HepG2 (cell line): ENCODE data around the gene WDR37. TPM values are rescaled to one million over a fixed set of nuclear protein-coding genes. Genes with fewer than 3 reads are reported as not detected.

Source experiments
- ARNTL ChIP-seq: sonication (generic); formaldehyde crosslinking; IDR thresholded peaks from 2 replicates; pipeline ENCODE4 v1.4.0; 2020; ENCODE audit warnings: mild to moderate bottlenecking, missing genetic modification reagents
- HHEX ChIP-seq: IDR thresholded peaks from 2 replicates; pipeline ENCODE4 v1.6.1; 2016; ENCODE audit warnings: control low read depth
- HOXD1 ChIP-seq: sonication (generic); formaldehyde crosslinking; IDR thresholded peaks from 2 replicates; pipeline ENCODE4 v1.5.0; 2020; ENCODE audit warnings: missing genetic modification reagents
- MAF1 ChIP-seq: sonication (generic); formaldehyde crosslinking; IDR thresholded peaks from 2 replicates; pipeline ENCODE4 v1.5.0; 2020; ENCODE audit warnings: missing genetic modification reagents, borderline replicate concordance
- MIXL1 ChIP-seq: IDR thresholded peaks from 2 replicates; pipeline ENCODE4 v1.6.1; 2016
- POGZ ChIP-seq: sonication (generic); formaldehyde crosslinking; IDR thresholded peaks from 2 replicates; pipeline ENCODE4 v1.4.0; 2020; ENCODE audit warnings: mild to moderate bottlenecking, missing genetic modification reagents
- SAP130 ChIP-seq: IDR thresholded peaks from 2 replicates; pipeline ENCODE4 v1.6.1; 2016; ENCODE audit warnings: low read depth
- SIN3B ChIP-seq: fragments of 150-350 bp; IDR thresholded peaks from 2 replicates; pipeline ENCODE4 v1.6.1; 2014; ENCODE audit warnings: low read length
- SMYD3 ChIP-seq: sonication (generic); formaldehyde crosslinking; IDR thresholded peaks from 2 replicates; pipeline ENCODE4 v1.8.1; 2023; ENCODE audit warnings: mild to moderate bottlenecking, missing genetic modification reagents
- SRF ChIP-seq: IDR thresholded peaks from 2 replicates; pipeline ENCODE4 v1.6.1; 2011; ENCODE audit warnings: mild to moderate bottlenecking, low read depth, low read length, moderate library complexity
- STAG1 ChIP-seq: sonication (generic); formaldehyde crosslinking; IDR thresholded peaks from 2 replicates; pipeline ENCODE4 v1.4.0; 2020; ENCODE audit warnings: missing genetic modification reagents
- ZFP82 ChIP-seq: sonication (generic); formaldehyde crosslinking; IDR thresholded peaks from 2 replicates; pipeline ENCODE4 v1.5.1; 2020; ENCODE audit warnings: mild to moderate bottlenecking, missing genetic modification reagents, borderline replicate concordance
- ZMYM2 ChIP-seq: sonication (generic); formaldehyde crosslinking; IDR thresholded peaks from 2 replicates; pipeline ENCODE4 v1.8.0; 2022; ENCODE audit warnings: mild to moderate bottlenecking, missing genetic modification reagents
- ZNF33A ChIP-seq: sonication (generic); formaldehyde crosslinking; IDR thresholded peaks from 2 replicates; pipeline ENCODE4 v1.5.1; 2020; ENCODE audit warnings: missing genetic modification reagents, mild to moderate bottlenecking, moderate library complexity, borderline replicate concordance
- ZNF513 ChIP-seq: sonication (generic); formaldehyde crosslinking; conservative IDR thresholded peaks from 2 replicates; pipeline ENCODE4 v1.5.0; 2020; ENCODE audit warnings: missing genetic modification reagents
- ZNF704 ChIP-seq: sonication (generic); formaldehyde crosslinking; IDR thresholded peaks from 2 replicates; pipeline ENCODE4 v1.8.1; 2023; ENCODE audit warnings: mild to moderate bottlenecking, inconsistent platforms, moderate library complexity, missing genetic modification reagents, borderline replicate concordance
- ZNF776 ChIP-seq: sonication (generic); formaldehyde crosslinking; IDR thresholded peaks from 2 replicates; pipeline ENCODE4 v1.4.0; 2020; ENCODE audit warnings: mild to moderate bottlenecking, missing genetic modification reagents
- polyA plus RNA-seq, 8 experiments: library from polyadenylated mRNA; depleted of rRNA in 3 of 8; stranded (reverse) in 7 of 8; unstranded in 1 of 8; fragments of >200 nt; fragmentation: Illumina TruSeq in 4 of 8; extraction: Trizol in 4 of 8; gene quantifications; 2 replicates each; pipeline versions ENCODE4 v1.2.1 to v1.2.3, GENCODE V29; 2011 to 2016; ENCODE audit warnings: low read depth in 4 of 8, missing spikeins in 1 of 8, mixed read lengths in 1 of 8; ENCODE audit not compliant: insufficient read depth in 1 of 8
- total RNA-seq, 5 experiments: library from RNA; depleted of rRNA; stranded (reverse); fragments of >200 nt; fragmentation: Illumina TruSeq; extraction: Trizol; gene quantifications; 2 replicates each; pipeline ENCODE4 v1.2.3, GENCODE V29; 2016; ENCODE audit warnings: low read depth in 1 of 5
- TF ChIP-seq, protein P1 (sequence below): sonication (generic); formaldehyde crosslinking; IDR thresholded peaks from 2 replicates; pipeline ENCODE4 v1.8.1; 2023; ENCODE audit warnings: mild to moderate bottlenecking, missing genetic modification reagents, borderline replicate concordance
- TF ChIP-seq, protein P2 (sequence below): sonication (generic); formaldehyde crosslinking; IDR thresholded peaks from one replicate; pipeline ENCODE4 v1.5.1; 2020; ENCODE audit warnings: mild to moderate bottlenecking, missing genetic modification reagents; ENCODE audit errors: not compliant biosample characterization
- TF ChIP-seq, protein P3 (sequence below): IDR thresholded peaks from 2 replicates; pipeline ENCODE4 v1.6.1; 2012; ENCODE audit warnings: inconsistent platforms

The WDR37 gene
- total and polyA plus RNA-seq, 2 of the 13 experiments (the other 11 are each of a cell fraction or from before 2014, with no cell fraction given), result 5.9 to 7.5 TPM

- TF ChIP-seq ZNF704 (CRISPR knock-in tag) (no peak; the same call in 1 of the 2 replicates), ZNF33A (CRISPR knock-in tag) (0 out of 2 replicates have a peak, but pooled peaks have one; percentile 44), ZNF776 (peak; percentile 90), POGZ (CRISPR knock-in tag) (peak; percentile 98), HHEX (CRISPR knock-in tag) (no peak), MIXL1 (no peak), HOXD1 (CRISPR knock-in tag) (0 out of 2 replicates have a peak, but pooled peaks have one; percentile 14), ARNTL (peak; percentile 87), STAG1 (no peak), ZMYM2 (CRISPR knock-in tag) (0 out of 2 replicates have a peak, but pooled peaks have one; percentile 4), MAF1 (CRISPR knock-in tag) (peak; percentile 67; the same call in 1 of the 2 replicates), SRF (no peak), SIN3B (no peak), SMYD3 (peak; percentile 92), ZFP82 (CRISPR knock-in tag) (no peak), SAP130 (CRISPR knock-in tag) (peak; percentile 89), ZNF513 (CRISPR knock-in tag) (peak; percentile 90)
- TF ChIP-seq, protein P1, sequence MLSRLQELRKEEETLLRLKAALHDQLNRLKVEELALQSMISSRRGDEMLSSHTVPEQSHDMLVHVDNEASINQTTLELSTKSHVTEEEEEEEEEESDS, result peak; percentile 11; the same call in 1 of the 2 replicates
- TF ChIP-seq, protein P2, sequence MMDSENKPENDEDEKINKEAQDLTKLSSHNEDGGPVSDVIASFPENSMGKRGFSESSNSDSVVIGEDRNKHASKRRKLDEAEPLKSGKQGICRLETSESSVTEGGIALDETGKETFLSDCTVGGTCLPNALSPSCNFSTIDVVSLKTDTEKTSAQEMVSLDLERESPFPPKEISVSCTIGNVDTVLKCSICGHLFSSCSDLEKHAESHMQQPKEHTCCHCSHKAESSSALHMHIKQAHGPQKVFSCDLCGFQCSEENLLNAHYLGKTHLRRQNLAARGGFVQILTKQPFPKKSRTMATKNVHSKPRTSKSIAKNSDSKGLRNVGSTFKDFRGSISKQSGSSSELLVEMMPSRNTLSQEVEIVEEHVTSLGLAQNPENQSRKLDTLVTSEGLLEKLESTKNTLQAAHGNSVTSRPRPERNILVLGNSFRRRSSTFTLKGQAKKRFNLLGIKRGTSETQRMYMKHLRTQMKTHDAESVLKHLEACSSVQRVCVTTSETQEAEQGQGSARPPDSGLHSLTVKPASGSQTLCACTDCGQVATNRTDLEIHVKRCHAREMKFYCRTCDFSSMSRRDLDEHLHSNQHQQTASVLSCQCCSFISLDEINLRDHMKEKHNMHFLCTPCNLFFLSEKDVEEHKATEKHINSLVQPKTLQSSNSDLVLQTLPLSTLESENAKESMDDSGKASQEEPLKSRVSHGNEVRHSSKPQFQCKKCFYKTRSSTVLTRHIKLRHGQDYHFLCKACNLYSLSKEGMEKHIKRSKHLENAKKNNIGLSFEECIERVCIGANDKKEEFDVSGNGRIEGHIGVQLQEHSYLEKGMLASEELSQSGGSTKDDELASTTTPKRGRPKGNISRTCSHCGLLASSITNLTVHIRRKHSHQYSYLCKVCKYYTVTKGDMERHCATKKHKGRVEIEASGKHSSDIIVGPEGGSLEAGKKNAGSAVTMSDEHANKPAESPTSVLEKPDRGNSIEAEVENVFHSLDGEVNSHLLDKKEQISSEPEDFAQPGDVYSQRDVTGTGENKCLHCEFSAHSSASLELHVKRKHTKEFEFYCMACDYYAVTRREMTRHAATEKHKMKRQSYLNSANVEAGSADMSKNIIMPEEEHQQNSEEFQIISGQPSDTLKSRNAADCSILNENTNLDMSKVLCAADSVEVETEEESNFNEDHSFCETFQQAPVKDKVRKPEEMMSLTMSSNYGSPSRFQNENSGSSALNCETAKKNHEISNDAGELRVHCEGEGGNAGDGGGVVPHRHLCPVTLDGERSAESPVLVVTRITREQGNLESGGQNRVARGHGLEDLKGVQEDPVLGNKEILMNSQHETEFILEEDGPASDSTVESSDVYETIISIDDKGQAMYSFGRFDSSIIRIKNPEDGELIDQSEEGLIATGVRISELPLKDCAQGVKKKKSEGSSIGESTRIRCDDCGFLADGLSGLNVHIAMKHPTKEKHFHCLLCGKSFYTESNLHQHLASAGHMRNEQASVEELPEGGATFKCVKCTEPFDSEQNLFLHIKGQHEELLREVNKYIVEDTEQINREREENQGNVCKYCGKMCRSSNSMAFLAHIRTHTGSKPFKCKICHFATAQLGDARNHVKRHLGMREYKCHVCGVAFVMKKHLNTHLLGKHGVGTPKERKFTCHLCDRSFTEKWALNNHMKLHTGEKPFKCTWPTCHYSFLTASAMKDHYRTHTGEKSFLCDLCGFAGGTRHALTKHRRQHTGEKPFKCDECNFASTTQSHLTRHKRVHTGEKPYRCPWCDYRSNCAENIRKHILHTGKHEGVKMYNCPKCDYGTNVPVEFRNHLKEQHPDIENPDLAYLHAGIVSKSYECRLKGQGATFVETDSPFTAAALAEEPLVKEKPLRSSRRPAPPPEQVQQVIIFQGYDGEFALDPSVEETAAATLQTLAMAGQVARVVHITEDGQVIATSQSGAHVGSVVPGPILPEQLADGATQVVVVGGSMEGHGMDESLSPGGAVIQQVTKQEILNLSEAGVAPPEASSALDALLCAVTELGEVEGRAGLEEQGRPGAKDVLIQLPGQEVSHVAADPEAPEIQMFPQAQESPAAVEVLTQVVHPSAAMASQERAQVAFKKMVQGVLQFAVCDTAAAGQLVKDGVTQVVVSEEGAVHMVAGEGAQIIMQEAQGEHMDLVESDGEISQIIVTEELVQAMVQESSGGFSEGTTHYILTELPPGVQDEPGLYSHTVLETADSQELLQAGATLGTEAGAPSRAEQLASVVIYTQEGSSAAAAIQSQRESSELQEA, result peak; percentile 72
- TF ChIP-seq, protein P3, sequence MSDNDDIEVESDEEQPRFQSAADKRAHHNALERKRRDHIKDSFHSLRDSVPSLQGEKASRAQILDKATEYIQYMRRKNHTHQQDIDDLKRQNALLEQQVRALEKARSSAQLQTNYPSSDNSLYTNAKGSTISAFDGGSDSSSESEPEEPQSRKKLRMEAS, result peak; percentile 86
Measured at GRCh38 chr10:1048732-1049424, 7.3 kb upstream of the WDR37 start, which contains the start of gene IDI1 (continued).
